Posterior vena cava (tissue), 2 donors: ENCODE measurements around the gene DNAJC1. TPM values are rescaled to one million over a fixed set of nuclear protein-coding genes. Genes with fewer than 3 reads are reported as not detected.
"Not testable (repeated sequence)": the region's sequence is repeated elsewhere in the genome, so short reads cannot be mapped to it uniquely, and the experiment has no call there.

ENCODE experiments used
- DNase-seq: peaks from one replicate; pipeline ENCODE4 v3.0.0-alpha.2; 2020; ENCODE audit warnings: low spot score
- intact Hi-C, 2 donors: fragments of 100-400 bp; cut with DNase I; formaldehyde crosslinking; loops; one replicate each; pipeline versions ENCODE4 v1.14.1 to v1.14.2; 2022 to 2023
- total RNA-seq, 2 donors: library from RNA; stranded (reverse); fragmentation: NEBNext Ultra II Directional; extraction: Animal tissue kit (Norgen Biotek cat#: 25700); gene quantifications; one replicate each; pipeline ENCODE4 v1.2.1, GENCODE V29; 2021
- donor health status: DM: yes; HTN: yes; CAD: no.
- donor health status: DM: yes; HTN: yes; CAD: no.

DNAJC1 gene
- total RNA-seq, 2 donors from 2014 or later, result 24.4 to 26.4 TPM

DNA sequence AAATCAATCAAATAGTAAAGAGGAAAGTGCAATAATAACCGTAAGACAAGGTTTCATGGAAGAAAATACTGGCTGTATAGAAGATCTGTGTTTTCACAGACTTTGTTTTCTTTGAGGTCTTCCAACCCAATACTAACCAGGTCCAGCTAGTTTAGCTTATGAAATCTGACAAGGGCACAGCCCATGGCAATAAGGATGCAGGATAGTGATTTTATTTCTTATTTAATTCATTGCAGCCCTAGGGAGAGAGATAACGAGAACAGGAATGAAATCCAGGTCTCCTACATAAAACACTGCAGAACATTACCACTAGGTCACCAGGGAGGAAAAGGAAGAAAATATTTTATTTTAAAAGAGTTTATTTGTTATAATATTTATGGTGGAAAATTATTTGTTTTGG, 145.1 kb downstream of the DNAJC1 start:
- DNase-seq, result no peak
- intact Hi-C loops, result no loop called here

DNA sequence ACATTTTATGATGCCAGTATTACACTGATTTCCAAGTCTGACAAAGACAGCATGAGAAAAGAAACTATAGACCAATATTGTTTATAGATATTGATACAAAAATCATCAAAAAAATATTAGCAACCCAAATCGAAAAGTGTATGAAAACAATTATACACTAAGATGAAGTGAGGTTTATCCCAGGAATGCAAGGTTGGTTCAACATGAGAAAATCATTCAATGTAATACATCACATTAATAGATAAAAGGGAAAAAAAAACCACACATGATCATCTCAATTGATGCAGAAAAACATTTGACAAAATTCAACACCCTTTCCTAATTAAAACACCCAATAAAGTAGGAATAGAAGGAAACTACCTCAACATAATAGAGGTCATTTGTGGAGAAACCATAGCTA, 153.9 kb downstream of the DNAJC1 start:
- DNase-seq, result no peak
- intact Hi-C loops, result loop anchor here in 1 of 2 donors (5.0 kb wide), 1 partner anchor 833 kb away; no protein-coding TSS in a partner anchor

DNA sequence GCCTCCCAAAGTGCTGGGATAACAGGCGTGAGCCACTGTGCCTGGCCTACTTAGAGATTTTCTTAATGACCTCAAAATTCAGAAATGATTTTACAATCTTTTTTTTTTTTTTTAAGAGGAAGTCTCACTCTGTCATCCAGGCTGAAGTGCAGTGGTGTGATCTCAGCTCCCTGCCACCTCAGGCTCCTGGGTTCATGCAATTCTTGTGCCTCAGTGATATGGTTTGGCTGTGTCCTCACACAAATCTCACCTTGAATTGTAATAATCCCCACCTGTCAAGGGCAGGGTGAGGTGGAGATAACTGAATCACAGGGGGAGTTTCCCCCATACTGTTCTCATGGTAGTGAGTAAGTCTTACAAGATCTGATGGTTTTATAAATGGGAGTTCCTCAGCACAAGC, 159.9 kb downstream of the DNAJC1 start:
- intact Hi-C loops, result no loop called here
- no peak for DNase-seq

- intact Hi-C loops, DNase-seq: not testable (repeated sequence)
Measured at GRCh38 chr10:21841273-21841672, 162.3 kb downstream of the DNAJC1 start.

GRCh38 chr10:21837487-21837886, 166.0 kb downstream of the DNAJC1 start:
- DNase-seq, intact Hi-C loops: not testable (repeated sequence)

DNA sequence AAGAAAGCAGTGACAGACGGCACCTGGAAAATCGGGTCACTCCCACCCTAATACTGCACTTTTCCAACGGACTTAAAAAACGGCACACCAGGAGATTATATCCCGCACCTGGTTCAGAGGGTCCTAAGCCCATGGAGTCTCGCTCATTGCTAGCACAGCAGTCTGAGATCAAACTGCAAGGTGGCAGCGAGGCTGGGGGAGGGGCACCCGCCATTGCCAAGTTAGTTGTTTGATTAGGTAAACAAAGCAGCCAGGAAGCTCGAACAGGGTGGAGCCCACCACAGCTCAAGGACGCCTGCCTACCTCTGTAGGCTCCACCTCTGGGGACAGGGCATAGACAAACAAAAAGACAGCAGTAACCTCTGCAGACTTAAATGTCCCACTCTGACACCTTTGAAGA, 169.0 kb downstream of the DNAJC1 start:
- DNase-seq, intact Hi-C loops: not testable (repeated sequence)

GRCh38 chr10:21832821-21833130, 170.8 kb downstream of the DNAJC1 start:
- no peak for DNase-seq
- intact Hi-C loops, result no loop called here

DNA sequence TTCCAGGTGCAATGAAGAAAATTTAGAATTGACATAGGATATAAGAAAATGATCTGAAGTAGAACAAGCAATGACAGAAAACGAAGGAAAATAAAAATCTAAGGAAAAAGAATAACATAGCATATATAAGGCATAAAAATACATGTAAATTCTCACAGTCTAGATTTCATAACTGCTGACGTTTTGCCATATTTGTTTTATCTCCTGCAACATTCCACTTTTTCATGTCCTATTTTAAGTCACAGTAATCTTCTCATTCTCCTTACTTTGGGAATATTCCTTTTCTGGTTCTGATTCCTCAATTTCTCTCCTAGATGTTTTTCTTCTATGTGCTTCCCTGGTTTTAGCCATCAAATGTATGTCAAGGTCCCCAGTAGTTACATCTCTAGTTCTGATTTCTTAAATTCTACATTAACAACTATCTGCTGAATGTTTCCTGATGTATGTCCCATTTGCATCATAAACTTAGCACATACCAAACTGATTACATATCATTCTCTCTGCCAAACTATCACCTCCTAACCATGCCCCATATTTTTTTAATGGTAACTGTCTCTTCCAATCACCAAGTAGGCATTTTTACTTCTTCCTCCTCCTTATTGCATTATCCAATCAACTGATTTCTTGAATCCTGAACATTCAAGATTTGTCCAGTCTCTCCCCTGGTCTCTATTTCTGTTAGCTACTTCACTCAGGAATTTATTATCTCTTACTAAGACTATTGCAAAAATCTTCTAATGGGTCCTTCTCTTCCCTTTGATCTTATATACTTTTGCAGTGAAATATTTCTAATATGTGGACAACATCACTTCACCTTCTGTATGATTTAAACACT, 171.3 kb downstream of the DNAJC1 start:
- intact Hi-C loops, result no loop called here
- no peak for DNase-seq

DNA sequence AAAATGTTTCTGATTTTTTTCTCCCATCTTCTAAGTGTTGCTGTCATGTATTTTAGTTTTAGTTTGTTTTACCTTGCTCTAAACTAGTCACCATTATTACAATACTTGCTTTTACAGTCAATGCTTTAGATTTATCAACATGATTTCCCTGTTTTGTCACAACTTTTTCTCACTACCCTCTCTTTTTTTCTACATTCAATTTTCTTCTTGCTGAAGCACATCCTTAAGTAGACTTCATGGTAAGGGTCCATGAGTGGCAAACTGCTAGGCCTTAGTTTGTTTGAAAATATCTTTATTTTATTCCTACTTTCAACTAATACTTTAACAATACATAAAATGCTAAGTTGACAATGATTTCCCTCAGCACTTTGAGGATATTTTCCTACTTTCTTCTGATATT, 173.5 kb downstream of the DNAJC1 start:
- no peak for DNase-seq
- intact Hi-C loops, result no loop called here

DNA sequence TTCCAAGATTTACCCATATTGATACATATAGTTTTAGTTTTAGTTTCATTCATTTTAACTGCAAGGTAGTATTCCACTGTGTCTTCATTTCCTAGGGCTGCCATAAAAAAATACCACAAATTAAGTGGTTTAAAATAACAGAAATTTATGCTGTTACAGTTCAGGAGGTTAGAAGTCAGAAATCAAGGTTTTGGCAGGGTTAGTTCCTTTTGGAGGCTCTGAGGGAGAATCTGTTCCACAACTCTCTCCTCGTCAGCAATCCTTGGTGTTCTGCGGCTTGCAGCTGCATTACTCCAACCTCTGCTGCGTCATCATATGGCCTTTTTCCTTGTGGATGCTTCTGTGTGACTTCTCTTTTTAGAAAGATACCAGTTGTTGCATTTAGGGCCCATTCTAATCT, 176.2 kb downstream of the DNAJC1 start:
- no peak for DNase-seq
- intact Hi-C loops, result no loop called here

- intact Hi-C loops, result no loop called here
- no peak for DNase-seq
Measured at GRCh38 chr10:21826725-21827124, 176.8 kb downstream of the DNAJC1 start.

DNA sequence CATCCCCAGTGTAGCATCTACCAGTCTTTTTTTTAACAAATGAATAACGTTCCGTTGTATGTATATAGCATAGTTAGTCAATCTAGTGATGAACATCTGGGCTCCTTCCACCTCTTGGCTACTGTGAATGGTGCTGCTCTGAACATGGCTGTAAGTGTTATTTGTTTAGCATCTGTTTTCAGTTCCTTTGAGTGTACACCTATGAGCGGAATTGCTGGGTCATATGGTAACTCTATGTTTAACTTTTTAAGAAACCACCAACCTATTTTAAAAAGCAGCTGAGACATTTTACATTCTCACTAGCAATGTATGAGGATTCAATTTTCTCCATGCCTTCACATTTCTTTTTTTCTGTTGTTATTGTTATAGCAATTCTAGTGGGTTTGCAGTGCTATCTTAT, 178.2 kb downstream of the DNAJC1 start:
- no peak for DNase-seq
- intact Hi-C loops, result no loop called here

DNA sequence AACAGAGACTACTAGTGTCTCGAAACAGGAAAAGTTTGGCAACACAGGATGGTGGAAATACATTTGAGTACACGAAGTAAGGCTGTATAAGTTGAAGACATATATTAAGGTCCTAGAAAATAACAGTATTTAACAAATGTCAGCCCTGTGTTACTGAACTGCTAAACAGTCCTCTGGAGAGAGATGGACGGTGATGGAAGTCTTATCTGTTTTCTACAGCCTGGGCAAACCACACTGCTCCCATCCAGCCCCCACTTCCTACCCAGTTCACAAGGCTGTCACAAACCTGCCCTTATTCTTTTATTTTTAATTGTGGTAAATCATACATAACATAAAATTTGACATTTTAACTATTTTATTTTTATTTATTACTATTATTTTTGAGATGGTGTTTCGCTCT, 179.1 kb downstream of the DNAJC1 start:
- DNase-seq, result no peak
- intact Hi-C loops, result no loop called here

GRCh38 chr10:21823617-21824016, 179.9 kb downstream of the DNAJC1 start:
- DNase-seq, result no peak
- intact Hi-C loops, result no loop called here

DNA sequence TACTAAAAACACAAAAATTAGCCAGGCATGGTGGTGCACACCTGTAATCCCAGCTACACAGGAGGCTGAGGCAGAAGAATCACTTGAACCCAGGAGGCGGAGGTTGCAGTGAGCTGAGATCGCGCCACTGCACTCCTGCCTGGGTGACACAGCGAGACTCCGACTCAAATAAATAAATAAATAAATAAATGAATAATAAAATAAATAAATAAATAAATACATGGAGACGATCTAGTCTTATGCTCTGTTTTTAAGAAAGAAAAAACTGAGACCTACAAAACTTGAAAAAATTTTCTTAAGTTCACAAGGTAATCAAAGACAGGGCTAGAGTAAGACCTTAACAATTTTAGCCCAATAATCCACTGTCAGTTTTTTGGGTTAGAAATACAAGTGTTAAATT, 181.3 kb downstream of the DNAJC1 start:
- intact Hi-C loops, result not testable (repeated sequence)

DNA sequence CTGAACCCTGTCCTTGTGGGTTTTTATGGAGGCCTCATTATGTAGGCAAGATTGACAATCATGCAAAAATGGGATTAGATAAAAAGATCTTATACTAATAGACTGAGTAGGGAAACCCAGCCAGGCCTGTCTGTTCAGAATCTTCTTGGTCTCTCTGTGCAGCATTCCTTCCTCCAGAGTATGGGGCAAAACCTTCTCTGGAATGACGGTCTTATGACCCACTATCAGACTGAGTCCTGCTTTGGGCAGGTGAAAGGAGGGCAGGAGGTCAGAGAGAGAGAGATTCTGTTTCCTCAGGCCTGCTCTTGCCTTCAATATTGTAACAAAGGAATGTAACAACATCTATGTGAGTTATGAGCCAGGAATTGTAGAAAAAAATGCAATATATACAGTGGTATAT, 182.6 kb downstream of the DNAJC1 start:
- intact Hi-C loops, result no loop called here
- no peak for DNase-seq

More for the DNA sequence above, 181.3 kb downstream of the DNAJC1 start:
- not testable (repeated sequence) for DNase-seq

DNA sequence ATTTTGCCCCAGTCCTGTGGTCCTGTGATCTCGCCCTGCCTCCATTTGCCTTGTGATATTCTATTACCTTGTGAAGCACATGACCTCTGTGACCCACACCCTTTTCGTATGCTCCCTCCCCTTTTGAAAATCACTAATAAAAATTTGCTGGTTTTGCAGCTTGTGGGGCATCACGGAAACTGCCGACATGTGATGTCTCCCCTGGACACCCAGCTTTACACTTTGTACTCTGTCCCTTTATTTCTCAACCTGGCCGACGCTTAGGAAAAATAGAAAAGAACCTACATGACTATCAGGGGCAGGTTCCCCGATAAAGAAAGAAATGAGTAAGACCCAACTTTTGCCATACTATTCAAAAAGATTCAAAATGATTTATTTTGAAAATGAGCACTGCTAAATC, 185.1 kb downstream of the DNAJC1 start:
- intact Hi-C loops, DNase-seq: not testable (repeated sequence)

GRCh38 chr10:21814866-21815265, 188.7 kb downstream of the DNAJC1 start:
- no peak for DNase-seq
- intact Hi-C loops, result no loop called here

DNA sequence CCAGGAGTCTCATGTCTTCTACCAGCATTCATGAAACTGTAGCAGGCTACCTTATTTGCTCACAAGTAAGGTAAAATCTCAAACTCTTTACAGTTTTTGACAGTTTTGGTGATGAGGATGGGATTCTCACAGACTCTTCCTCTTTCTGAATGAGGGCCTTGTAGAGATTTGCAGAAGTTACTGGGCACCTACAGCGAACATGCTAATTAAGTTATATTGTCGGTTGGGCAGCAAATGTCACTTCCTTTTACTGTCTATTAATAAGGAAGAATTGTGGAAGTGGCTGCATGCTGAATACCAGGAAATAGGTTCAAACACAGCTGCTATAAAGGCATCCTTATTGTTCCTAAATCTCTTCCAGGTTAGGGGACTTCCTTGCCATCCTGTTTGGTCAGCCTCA, 189.6 kb downstream of the DNAJC1 start:
- DNase-seq, result no peak
- intact Hi-C loops, result no loop called here

- intact Hi-C loops, result no loop called here
- no peak for DNase-seq
Measured at GRCh38 chr10:21811245-21811585, 192.3 kb downstream of the DNAJC1 start.

GRCh38 chr10:21810582-21811244, 192.8 kb downstream of the DNAJC1 start:
- DNase-seq, result no peak
- intact Hi-C loops, result no loop called here
